ENCODE results near the gene RAMACL.

- TF ChIP-seq EZH2phosphoT487 (IDR thresholded peaks at IDR 0.05; ENCODE audit: low read depth): no peak
- TF ChIP-seq CTCF (IDR thresholded peaks at IDR 0.05; ENCODE audit: low read depth, low read length): no peak
These were observed 48.0 kb downstream of the RAMACL start for GRCh38 chr6:166538297-166539010.

All from OCI-LY3 (cell line).